PFSK-1 (cell line): Measurements from ENCODE around the gene RABL3.

Experiments
- POLR2AphosphoS5 ChIP-seq: IDR thresholded peaks from 2 replicates; pipeline ENCODE4 v1.6.1; 2012; ENCODE audit warnings: low read depth, mild to moderate bottlenecking, control low read depth, low read length, moderate library complexity
- REST ChIP-seq, 2 experiments: IDR thresholded peaks; 2 replicates each; pipeline versions ENCODE4 v1.6.1 to v1.8.0; 2011 to 2012; ENCODE audit warnings: low read depth in 2 of 2, low read length in 2 of 2, control low read depth in 1 of 2, inconsistent platforms in 1 of 2, mild to moderate bottlenecking in 1 of 2, moderate library complexity in 1 of 2; ENCODE audit not compliant: insufficient read depth in 1 of 2
- SIN3A ChIP-seq: IDR thresholded peaks from 2 replicates; pipeline ENCODE4 v1.6.1; 2012; ENCODE audit warnings: mild to moderate bottlenecking, low read length, moderate library complexity, borderline replicate concordance; ENCODE audit not compliant: insufficient read depth
- TAF1 ChIP-seq: IDR thresholded peaks from 2 replicates; pipeline ENCODE4 v1.6.1; 2012; ENCODE audit warnings: low read length, control low read depth, borderline replicate concordance; ENCODE audit not compliant: insufficient read depth

GRCh38 chr3:120706950-120707349 is 35.4 kb downstream of the RABL3 start:
- TF ChIP-seq REST (IDR thresholded peaks at IDR 0.05; ENCODE audit: insufficient read depth in 1 of 2, low read depth in 2 of 2, low read length in 2 of 2): no peak
- no peak for TF ChIP-seq TAF1
- no peak for TF ChIP-seq POLR2AphosphoS5
- TF ChIP-seq SIN3A: no peak
